ENCODE data around the gene ABCF2. TPM values are rescaled to one million over a fixed set of nuclear protein-coding genes. Genes with fewer than 3 reads are reported as not detected.

The ABCF2 gene
- total RNA-seq, 4 donors from 2014 or later = 28.5 to 93.4 (median 44.7) TPM

- TF ChIP-seq CTCF (IDR thresholded peaks at IDR 0.05) = no peak
- no peak for ATAC-seq (ENCODE audit: low FRiP score)
- DNase-seq (ENCODE audit: low spot score) = no peak
Measured at GRCh38 chr7:151272877-151273276, 45.9 kb upstream of the ABCF2 start.

- DNase-seq (ENCODE audit: low spot score) (no peak), ATAC-seq (ENCODE audit: low FRiP score) (peak; percentile 10)
- TF ChIP-seq CTCF (IDR thresholded peaks at IDR 0.05) = no peak
Measured at GRCh38 chr7:151272405-151272804, 45.4 kb upstream of the ABCF2 start.

- TF ChIP-seq CTCF (IDR thresholded peaks at IDR 0.05) = no peak
- peak; percentile 58 for ATAC-seq (ENCODE audit: low FRiP score)
- no peak for DNase-seq (ENCODE audit: low spot score)
Measured at GRCh38 chr7:151271699-151272355, 44.8 kb upstream of the ABCF2 start.

GRCh38 chr7:151269511-151269910 lies 42.5 kb upstream of the ABCF2 start:
- ATAC-seq (ENCODE audit: low FRiP score) (no peak), DNase-seq (ENCODE audit: low spot score) (no peak)
- TF ChIP-seq CTCF (IDR thresholded peaks at IDR 0.05) = no peak

- ATAC-seq (ENCODE audit: low FRiP score) = no peak
- DNase-seq (ENCODE audit: low spot score) = no peak
- no peak for TF ChIP-seq CTCF (IDR thresholded peaks at IDR 0.05)
Measured at GRCh38 chr7:151265351-151265931, 38.4 kb upstream of the ABCF2 start.

- no peak for DNase-seq (ENCODE audit: low spot score)
Measured at GRCh38 chr7:151264615-151265014, 37.6 kb upstream of the ABCF2 start.

More at GRCh38 chr7:151264615-151265014, 37.6 kb upstream of the ABCF2 start:
- no peak for ATAC-seq (ENCODE audit: low FRiP score)
- TF ChIP-seq CTCF (IDR thresholded peaks at IDR 0.05) = no peak

Data from omental fat pad (tissue), 4 donors.